GM10847 (cell line): ENCODE measurements around the gene POLE3.

Experiments used
- POLR2A ChIP-seq: IDR thresholded peaks from 2 replicates; pipeline ENCODE4 v1.6.1; 2011; ENCODE audit not compliant: insufficient read length; ENCODE audit errors: extremely low read depth

Gene POLE3

DNA sequence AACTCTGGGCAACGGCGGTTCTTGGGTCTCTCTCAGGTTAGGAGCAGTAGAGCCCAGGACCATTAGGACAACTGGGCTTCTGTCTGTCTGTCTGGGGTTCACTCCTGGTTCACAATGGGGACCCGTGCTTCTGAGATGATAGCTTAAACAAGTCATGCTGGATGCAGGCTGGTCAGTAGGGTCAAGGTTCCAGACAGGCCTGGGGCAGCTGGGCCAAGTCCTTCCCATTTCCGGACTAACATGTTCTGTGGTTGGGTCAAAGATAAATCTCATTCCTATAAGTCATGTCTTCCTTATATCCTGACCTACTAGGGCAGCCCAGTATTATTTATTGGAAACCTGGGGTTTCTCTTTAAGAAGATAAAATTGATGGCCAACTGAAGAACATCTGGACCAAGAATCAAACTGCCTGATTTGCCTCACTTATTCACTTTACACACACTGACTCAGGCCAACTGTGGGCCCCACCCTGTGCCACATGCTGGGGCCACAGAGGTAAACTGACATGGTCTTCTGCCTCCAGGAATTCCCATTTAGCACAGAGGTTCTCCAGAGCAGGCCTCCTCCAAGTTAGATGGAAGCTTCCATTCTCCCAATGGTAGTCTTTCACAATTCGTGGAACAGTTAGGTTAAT is 42.0 kb downstream of the POLE3 start:
- TF ChIP-seq POLR2A, result no peak

DNA sequence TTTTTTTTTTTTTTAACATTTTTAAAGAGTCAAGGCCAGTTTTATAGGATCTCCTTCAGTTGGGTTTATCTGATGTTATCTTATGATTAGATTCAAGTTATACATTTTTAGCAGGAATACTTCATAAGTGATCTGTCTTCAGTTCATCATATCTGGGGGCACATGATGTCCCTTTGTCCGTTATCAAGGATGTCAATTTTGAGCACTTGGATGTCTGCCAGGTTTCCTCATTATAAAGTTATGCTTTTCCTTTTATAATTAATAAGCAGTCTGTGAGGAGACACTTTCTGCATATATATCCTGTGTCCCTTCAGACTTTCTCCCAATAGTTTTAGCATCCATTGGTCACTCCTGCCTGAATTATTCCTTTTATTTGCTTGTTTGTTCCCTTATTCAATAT is 45.5 kb downstream of the POLE3 start:
- TF ChIP-seq POLR2A, result no peak

DNA sequence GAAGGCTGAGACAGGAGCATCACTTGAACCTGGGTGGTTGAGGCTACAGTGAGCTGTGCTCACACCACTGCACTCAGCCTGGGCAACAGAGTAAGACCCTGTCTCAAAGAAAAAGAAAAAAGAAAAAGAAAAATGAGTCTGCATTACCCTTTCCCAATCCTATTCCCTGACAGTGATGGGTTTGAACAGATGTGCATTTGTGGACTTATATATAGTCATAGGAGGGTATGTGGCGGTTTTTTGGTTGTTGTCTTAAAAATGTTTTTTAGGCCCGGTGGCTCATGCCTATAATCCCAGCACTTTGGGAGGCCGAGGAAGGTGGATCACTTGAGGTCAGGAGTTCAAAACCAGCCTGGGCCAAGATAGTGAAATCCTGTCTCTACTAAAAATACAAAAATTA is 47.1 kb downstream of the POLE3 start:
- TF ChIP-seq POLR2A, result no peak

DNA sequence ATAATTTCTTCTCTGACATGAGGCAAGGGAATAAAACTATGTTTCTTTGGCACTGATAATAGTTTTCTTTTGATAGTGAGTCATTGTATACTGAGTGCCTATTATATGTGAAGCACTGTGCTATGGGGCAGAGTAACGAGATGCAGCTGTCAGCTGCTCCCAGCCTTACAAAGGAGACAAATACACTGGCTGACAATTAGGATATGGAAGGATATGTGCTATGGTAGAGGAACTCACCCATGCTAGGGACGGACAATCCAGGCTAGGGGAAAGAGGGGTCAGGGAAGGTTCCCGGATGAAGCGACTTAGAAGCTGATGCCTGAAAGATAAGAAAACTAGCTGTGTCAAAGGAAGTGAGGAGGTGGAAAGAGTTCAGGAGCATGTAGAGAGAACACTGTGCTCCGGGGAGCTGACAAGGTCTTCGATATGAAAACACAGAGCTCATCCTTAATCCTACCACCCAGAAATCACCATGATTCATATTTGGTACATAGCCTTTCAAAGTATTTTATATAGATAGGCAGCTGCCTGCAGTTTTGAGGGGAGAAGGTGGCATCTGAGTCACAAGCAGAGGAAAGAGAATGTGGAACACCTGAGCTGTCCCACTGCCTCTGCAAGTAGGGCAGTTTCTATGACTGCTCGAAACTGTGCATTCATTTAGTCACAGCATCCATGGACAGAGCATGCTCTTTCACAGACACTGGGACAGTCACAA is 49.0 kb downstream of the POLE3 start:
- TF ChIP-seq POLR2A, result no peak

DNA sequence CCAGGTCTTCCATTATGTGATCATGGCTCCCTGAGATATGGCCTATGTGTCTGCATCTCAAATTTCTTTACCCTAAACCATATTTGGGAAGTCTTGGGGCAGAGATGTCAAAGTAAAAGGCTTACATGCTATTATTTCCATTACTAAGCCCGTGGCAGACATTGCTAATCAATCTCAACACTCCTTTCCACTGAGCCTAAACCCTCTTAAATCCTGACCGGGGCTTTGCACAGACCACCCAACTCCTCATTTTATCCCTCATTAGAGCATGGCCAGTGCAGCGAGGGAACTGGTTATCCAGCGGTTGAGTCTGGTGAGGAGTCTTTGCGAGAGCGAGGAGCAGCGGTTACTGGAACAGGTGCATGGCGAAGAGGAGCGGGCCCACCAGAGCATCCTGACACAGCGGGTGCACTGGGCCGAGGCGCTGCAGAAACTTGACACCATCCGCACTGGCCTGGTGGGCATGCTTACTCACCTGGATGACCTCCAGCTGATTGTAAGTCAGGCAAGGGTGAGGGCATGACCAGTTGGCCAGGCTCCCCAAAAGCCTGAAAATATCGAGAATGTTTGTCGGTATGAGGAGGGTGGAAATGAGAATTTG is 50.1 kb downstream of the POLE3 start:
- TF ChIP-seq POLR2A, result no peak

DNA sequence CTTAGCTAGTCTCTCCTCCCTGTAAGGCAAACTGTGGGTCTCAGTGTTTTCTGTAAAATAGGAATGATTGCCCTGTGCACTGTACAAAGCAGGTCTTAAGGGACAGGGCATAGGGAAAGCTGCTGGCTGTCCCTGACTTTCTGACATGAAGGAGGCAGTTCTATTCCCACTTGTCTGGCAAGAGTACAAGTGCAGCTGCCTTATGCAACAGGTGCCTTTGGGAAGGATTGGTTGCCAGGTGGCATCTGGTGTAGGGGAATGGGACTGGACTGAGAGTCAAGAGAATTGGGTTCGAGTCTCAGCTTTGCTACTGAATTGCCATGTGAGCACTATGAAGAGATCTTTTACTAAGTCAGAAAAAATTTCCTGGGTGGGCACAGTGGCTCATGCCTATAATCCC is 51.1 kb downstream of the POLE3 start:
- no peak for TF ChIP-seq POLR2A
